Measurements from ENCODE around the gene SCARB1. TPM values are rescaled to one million over a fixed set of nuclear protein-coding genes. Genes with fewer than 3 reads are reported as not detected.
A peak's percentile ranks its signal among the peaks of the same experiment; 100 is the strongest.

The SCARB1 gene
- total and polyA plus RNA-seq, 9 donors, result 20.8 to 1,262 (median 81.7) TPM

DNA sequence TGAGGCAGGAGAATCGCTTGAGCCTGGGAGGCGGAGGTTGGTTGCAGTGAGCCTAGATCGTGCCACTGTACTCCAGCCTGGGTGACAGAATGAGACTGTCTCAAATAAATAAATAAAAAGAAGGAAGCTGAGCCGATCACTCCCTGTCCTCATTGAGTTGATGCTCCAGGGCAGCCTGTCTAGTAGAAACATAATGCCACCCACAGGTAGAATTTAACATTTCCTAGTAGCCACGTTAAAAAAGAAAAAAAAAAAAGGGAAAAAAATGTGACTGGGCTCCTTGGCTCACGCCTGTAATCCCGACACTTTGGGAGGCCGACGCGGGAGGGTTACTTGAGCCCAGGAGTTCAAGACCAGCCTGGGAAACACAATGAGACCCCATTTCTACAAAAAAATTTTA, 135.7 kb downstream of the SCARB1 start:
- H3K4me1 ChIP-seq (ENCODE audit: insufficient read depth), result peaks cover 5% of the 10 kb centered on the region
- WGBS, 3 donors, result 71 to 77% (median 73%) methylated on average over 10 of the region's 10 CpGs
- no peak for DNase-seq
- no peaks in the 10 kb centered on the region for H3K9me3 ChIP-seq
- intact Hi-C loops (cut with DNase I), result no loop called here
- H3K4me3 ChIP-seq, result no peak overlapping the region
- H3K27me3 ChIP-seq, result no peaks in the 10 kb centered on the region
- no peak overlapping the region for H3K27ac ChIP-seq
- TF ChIP-seq, protein P1, sequence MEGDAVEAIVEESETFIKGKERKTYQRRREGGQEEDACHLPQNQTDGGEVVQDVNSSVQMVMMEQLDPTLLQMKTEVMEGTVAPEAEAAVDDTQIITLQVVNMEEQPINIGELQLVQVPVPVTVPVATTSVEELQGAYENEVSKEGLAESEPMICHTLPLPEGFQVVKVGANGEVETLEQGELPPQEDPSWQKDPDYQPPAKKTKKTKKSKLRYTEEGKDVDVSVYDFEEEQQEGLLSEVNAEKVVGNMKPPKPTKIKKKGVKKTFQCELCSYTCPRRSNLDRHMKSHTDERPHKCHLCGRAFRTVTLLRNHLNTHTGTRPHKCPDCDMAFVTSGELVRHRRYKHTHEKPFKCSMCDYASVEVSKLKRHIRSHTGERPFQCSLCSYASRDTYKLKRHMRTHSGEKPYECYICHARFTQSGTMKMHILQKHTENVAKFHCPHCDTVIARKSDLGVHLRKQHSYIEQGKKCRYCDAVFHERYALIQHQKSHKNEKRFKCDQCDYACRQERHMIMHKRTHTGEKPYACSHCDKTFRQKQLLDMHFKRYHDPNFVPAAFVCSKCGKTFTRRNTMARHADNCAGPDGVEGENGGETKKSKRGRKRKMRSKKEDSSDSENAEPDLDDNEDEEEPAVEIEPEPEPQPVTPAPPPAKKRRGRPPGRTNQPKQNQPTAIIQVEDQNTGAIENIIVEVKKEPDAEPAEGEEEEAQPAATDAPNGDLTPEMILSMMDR (IDR thresholded peaks at IDR 0.05), result no peak
- TF ChIP-seq EP300 (IDR thresholded peaks at IDR 0.05), result no peak
- no peak for TF ChIP-seq POLR2A (IDR thresholded peaks at IDR 0.05)
- no peaks in the 10 kb centered on the region for H3K36me3 ChIP-seq

DNA sequence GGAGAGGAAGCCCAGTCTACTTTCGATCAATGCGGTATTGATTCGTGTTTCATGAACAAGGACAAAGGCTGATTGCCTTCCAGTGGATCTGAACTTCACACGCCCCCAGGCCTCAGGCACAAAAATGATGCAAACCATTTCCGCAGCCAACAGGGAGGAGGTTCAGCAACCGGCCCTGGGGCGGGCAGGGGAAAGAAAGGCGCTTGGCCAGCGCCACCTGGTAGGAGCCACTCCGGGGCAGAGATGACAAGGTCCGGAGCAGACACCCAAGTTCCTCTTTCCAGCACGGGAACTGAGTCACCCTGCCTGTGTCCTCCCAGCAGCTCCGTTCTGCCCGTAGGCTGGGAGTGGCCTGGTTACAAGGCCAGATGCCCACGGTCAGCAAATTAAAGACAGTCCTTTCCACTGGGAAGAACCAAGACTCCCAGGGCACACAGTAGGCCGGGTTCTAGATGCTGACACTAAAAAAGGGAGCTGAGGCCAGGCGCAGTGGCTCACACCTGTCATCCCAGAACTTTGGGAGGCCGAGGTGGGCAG, 136.3 kb downstream of the SCARB1 start:
- DNase-seq, result peak in 1 of 5 donors; percentile 56
- 80 to 87% (median 81%) methylated on average over 18 of the region's 18 CpGs for WGBS, 3 donors
- H3K4me3 ChIP-seq, result no peak overlapping the region
- intact Hi-C loops (cut with DNase I), result no loop called here
- no peaks in the 10 kb centered on the region for H3K36me3 ChIP-seq
- no peaks in the 10 kb centered on the region for H3K27me3 ChIP-seq
- no peak overlapping the region for H3K27ac ChIP-seq
- H3K9me3 ChIP-seq, result no peaks in the 10 kb centered on the region
- H3K4me1 ChIP-seq (ENCODE audit: insufficient read depth), result peaks cover 2% of the 10 kb centered on the region
- TF ChIP-seq, protein P1 (IDR thresholded peaks at IDR 0.05), result no peak
- TF ChIP-seq EP300 (IDR thresholded peaks at IDR 0.05) (no peak), POLR2A (IDR thresholded peaks at IDR 0.05) (no peak)

Small RNAs within 50 kb of the gene (small RNA-seq; reads per million reads assigned to genes)
- gene RNU6-927P, result not detected

Other genes starting within 250 kb of the SCARB1 start
- 1,000 to 10,000 TPM in 2 of 7 donors, 100 to 1,000 TPM in 5; 775 to 1,271 (median 837) TPM for gene UBC, start 50.8 kb upstream of the SCARB1 start, total RNA-seq
- gene UBC, start 50.8 kb upstream of the SCARB1 start, polyA plus RNA-seq, result 1,000 to 10,000 TPM in 1 of 2 donors, 100 to 1,000 TPM in 1; 808 to 1,330 TPM
- 10 to 100 TPM in 5 of 7 donors, 1 to 10 TPM in 2; 6.0 to 29.3 (median 16.1) TPM for gene DHX37, start 125.3 kb upstream of the SCARB1 start, total RNA-seq
- 10 to 100 TPM in 1 of 2 donors, 1 to 10 TPM in 1; 3.0 to 10.8 TPM for gene DHX37, start 125.3 kb upstream of the SCARB1 start, polyA plus RNA-seq
- 1 to 10 TPM in 6 of 7 donors, under 1 TPM in 1; 0.95 to 5.6 (median 2.6) TPM for gene BRI3BP, start 129.8 kb upstream of the SCARB1 start, total RNA-seq
- 1 to 10 TPM; 1.1 to 6.1 TPM for gene BRI3BP, start 129.8 kb upstream of the SCARB1 start, polyA plus RNA-seq
- gene AACS, start 201.6 kb upstream of the SCARB1 start, total RNA-seq, result 10 to 100 TPM in 6 of 7 donors, 1 to 10 TPM in 1; 7.5 to 37.8 (median 14.5) TPM
- 1 to 10 TPM; 8.7 to 9.0 TPM for gene AACS, start 201.6 kb upstream of the SCARB1 start, polyA plus RNA-seq